ENCODE data around the gene NYAP2.

Gene NYAP2

DNA sequence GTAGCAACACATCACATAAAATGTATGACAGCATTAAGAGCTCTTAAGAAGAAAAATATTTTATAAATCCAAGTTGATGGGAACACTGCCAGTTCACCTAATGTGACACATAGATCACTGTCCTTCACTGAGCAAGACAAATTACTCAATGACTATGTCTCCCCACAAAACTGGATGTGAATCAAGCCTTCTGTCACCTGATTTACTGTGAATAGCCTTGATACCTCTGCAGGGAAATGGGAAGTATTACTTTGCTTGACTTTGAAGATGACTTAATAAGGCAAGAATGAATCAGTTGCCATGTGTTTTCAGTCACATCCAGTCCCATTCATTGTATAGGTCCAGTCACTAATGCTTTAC, 94.6 kb downstream of the NYAP2 start:
- no peaks in the 10 kb centered on the region for H3K9me3 ChIP-seq (ENCODE audit: control extremely low read depth in 1 of 5, control insufficient read depth in 4 of 5, insufficient read depth in 2 of 5, low read depth in 1 of 5, low read length in 4 of 5)
- no peak for DNase-seq
- H3K27me3 ChIP-seq (replicated peaks in 2 of 5; ENCODE audit: control insufficient read depth in 4 of 5, insufficient read depth in 5 of 5, low read length in 4 of 5): no peaks in the 10 kb centered on the region
- no peak overlapping the region for H3K27ac ChIP-seq (ENCODE audit: insufficient read depth in 1 of 2, low read depth in 1 of 2, low read length in 2 of 2, poor library complexity in 1 of 2, severe bottlenecking in 2 of 2)
- ChIA-PET CTCF (no interaction called here), POLR2A (no interaction called here)
- H3K4me3 ChIP-seq (ENCODE audit: control insufficient read depth in 1 of 7, extremely low read depth in 1 of 7, insufficient read depth in 4 of 7, low read depth in 2 of 7, low read length in 6 of 7): no peak overlapping the region
- no peaks in the 10 kb centered on the region for H3K4me1 ChIP-seq (ENCODE audit: control extremely low read depth in 1 of 4, control insufficient read depth in 4 of 4, insufficient read depth in 4 of 4, low read length in 3 of 4)
- no peaks in the 10 kb centered on the region for H3K36me3 ChIP-seq (ENCODE audit: control insufficient read depth in 4 of 4, insufficient read depth in 4 of 4, low read length in 3 of 4)

DNA sequence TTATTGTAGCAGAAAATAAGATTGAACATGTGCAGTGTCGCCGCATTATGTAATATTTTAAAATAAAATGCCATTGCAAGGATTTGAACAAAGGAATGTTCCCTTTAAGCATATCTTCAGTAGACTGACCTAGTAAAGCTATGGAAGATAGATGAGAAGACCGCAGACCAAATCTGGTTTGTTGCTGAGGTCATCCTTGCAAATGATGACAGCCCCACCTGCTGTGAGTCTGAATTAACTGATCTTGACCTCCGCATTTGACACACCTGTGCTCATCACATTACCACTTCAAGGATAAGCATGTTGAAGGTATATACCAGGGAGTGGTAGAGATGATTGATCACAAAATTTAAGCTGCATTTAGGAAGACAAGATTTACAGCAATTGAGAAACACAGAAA, 96.2 kb downstream of the NYAP2 start:
- Histone ChIP-seq H3K4me1 (ENCODE audit: control extremely low read depth in 1 of 4, control insufficient read depth in 4 of 4, insufficient read depth in 4 of 4, low read length in 3 of 4) (no peaks in the 10 kb centered on the region), H3K9me3 (ENCODE audit: control extremely low read depth in 1 of 5, control insufficient read depth in 4 of 5, insufficient read depth in 2 of 5, low read depth in 1 of 5, low read length in 4 of 5) (no peaks in the 10 kb centered on the region), H3K4me3 (ENCODE audit: control insufficient read depth in 1 of 7, extremely low read depth in 1 of 7, insufficient read depth in 4 of 7, low read depth in 2 of 7, low read length in 6 of 7) (no peak overlapping the region), H3K27me3 (replicated peaks in 2 of 5; ENCODE audit: control insufficient read depth in 4 of 5, insufficient read depth in 5 of 5, low read length in 4 of 5) (no peaks in the 10 kb centered on the region), H3K36me3 (ENCODE audit: control insufficient read depth in 4 of 4, insufficient read depth in 4 of 4, low read length in 3 of 4) (no peaks in the 10 kb centered on the region), H3K27ac (ENCODE audit: insufficient read depth in 1 of 2, low read depth in 1 of 2, low read length in 2 of 2, poor library complexity in 1 of 2, severe bottlenecking in 2 of 2) (no peak overlapping the region)
- 92% methylated on average over 2 of the region's 4 CpGs for WGBS (ENCODE audit: insufficient coverage)
- no peak for DNase-seq
- ChIA-PET POLR2A (no interaction called here), CTCF (no interaction called here)

DNA sequence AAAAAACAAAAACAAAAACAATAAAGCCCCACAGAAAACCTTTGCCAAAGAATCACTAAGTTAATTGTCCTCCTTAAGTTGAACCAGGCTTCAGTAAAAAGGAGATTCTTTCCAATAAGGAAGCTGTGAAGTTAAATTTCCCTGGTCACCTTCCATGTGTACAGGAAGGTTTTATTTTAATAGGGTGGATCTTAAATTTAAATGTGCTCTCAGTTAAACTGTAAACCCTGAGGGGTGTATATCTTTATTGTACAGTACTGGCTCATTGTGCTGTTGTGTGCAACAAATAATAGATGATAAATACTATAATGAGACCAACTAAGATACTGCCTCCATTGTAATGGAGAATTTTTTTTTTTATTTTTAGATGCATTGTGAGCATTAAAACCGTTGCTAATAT, 97.1 kb downstream of the NYAP2 start:
- Histone ChIP-seq H3K36me3 (ENCODE audit: control insufficient read depth in 4 of 4, insufficient read depth in 4 of 4, low read length in 3 of 4) (no peaks in the 10 kb centered on the region), H3K4me3 (ENCODE audit: control insufficient read depth in 1 of 7, extremely low read depth in 1 of 7, insufficient read depth in 4 of 7, low read depth in 2 of 7, low read length in 6 of 7) (no peak overlapping the region), H3K27ac (ENCODE audit: insufficient read depth in 1 of 2, low read depth in 1 of 2, low read length in 2 of 2, poor library complexity in 1 of 2, severe bottlenecking in 2 of 2) (no peak overlapping the region), H3K4me1 (ENCODE audit: control extremely low read depth in 1 of 4, control insufficient read depth in 4 of 4, insufficient read depth in 4 of 4, low read length in 3 of 4) (no peaks in the 10 kb centered on the region), H3K9me3 (ENCODE audit: control extremely low read depth in 1 of 5, control insufficient read depth in 4 of 5, insufficient read depth in 2 of 5, low read depth in 1 of 5, low read length in 4 of 5) (no peaks in the 10 kb centered on the region), H3K27me3 (replicated peaks in 2 of 5; ENCODE audit: control insufficient read depth in 4 of 5, insufficient read depth in 5 of 5, low read length in 4 of 5) (no peaks in the 10 kb centered on the region)
- DNase-seq: no peak
- ChIA-PET POLR2A (no interaction called here), CTCF (no interaction called here)
- WGBS (ENCODE audit: insufficient coverage): 100% methylated on average over 1 of the region's 1 CpG

GRCh38 chr2:225497166-225497565, 97.7 kb downstream of the NYAP2 start:
- no peaks in the 10 kb centered on the region for H3K27me3 ChIP-seq (replicated peaks in 2 of 5; ENCODE audit: control insufficient read depth in 4 of 5, insufficient read depth in 5 of 5, low read length in 4 of 5)
- ChIA-PET POLR2A (no interaction called here), CTCF (no interaction called here)
- DNase-seq: no peak
- no peaks in the 10 kb centered on the region for H3K4me1 ChIP-seq (ENCODE audit: control extremely low read depth in 1 of 4, control insufficient read depth in 4 of 4, insufficient read depth in 4 of 4, low read length in 3 of 4)
- no peak overlapping the region for H3K27ac ChIP-seq (ENCODE audit: insufficient read depth in 1 of 2, low read depth in 1 of 2, low read length in 2 of 2, poor library complexity in 1 of 2, severe bottlenecking in 2 of 2)
- H3K9me3 ChIP-seq (ENCODE audit: control extremely low read depth in 1 of 5, control insufficient read depth in 4 of 5, insufficient read depth in 2 of 5, low read depth in 1 of 5, low read length in 4 of 5): no peaks in the 10 kb centered on the region
- no peak overlapping the region for H3K4me3 ChIP-seq (ENCODE audit: control insufficient read depth in 1 of 7, extremely low read depth in 1 of 7, insufficient read depth in 4 of 7, low read depth in 2 of 7, low read length in 6 of 7)
- WGBS (ENCODE audit: insufficient coverage): 96% methylated on average over 3 of the region's 3 CpGs
- no peaks in the 10 kb centered on the region for H3K36me3 ChIP-seq (ENCODE audit: control insufficient read depth in 4 of 4, insufficient read depth in 4 of 4, low read length in 3 of 4)

GRCh38 chr2:225501022-225501421, 101.5 kb downstream of the NYAP2 start:
- POLR2A ChIA-PET: no interaction called here
- CTCF ChIA-PET: no interaction called here
- no peaks in the 10 kb centered on the region for H3K4me1 ChIP-seq (ENCODE audit: control extremely low read depth in 1 of 4, control insufficient read depth in 4 of 4, insufficient read depth in 4 of 4, low read length in 3 of 4)
- DNase-seq: no peak
- H3K27ac ChIP-seq (ENCODE audit: insufficient read depth in 1 of 2, low read depth in 1 of 2, low read length in 2 of 2, poor library complexity in 1 of 2, severe bottlenecking in 2 of 2): no peak overlapping the region
- no peaks in the 10 kb centered on the region for H3K9me3 ChIP-seq (ENCODE audit: control extremely low read depth in 1 of 5, control insufficient read depth in 4 of 5, insufficient read depth in 2 of 5, low read depth in 1 of 5, low read length in 4 of 5)
- no peaks in the 10 kb centered on the region for H3K27me3 ChIP-seq (replicated peaks in 2 of 5; ENCODE audit: control insufficient read depth in 4 of 5, insufficient read depth in 5 of 5, low read length in 4 of 5)
- H3K36me3 ChIP-seq (ENCODE audit: control insufficient read depth in 4 of 4, insufficient read depth in 4 of 4, low read length in 3 of 4): no peaks in the 10 kb centered on the region
- no peak overlapping the region for H3K4me3 ChIP-seq (ENCODE audit: control insufficient read depth in 1 of 7, extremely low read depth in 1 of 7, insufficient read depth in 4 of 7, low read depth in 2 of 7, low read length in 6 of 7)

- H3K9me3 ChIP-seq (ENCODE audit: control extremely low read depth in 1 of 5, control insufficient read depth in 4 of 5, insufficient read depth in 2 of 5, low read depth in 1 of 5, low read length in 4 of 5): no peaks in the 10 kb centered on the region
- no CpG with 5 or more reads among the region's 1 CpG for WGBS (ENCODE audit: insufficient coverage)
- DNase-seq: no peak
- H3K4me3 ChIP-seq (ENCODE audit: control insufficient read depth in 1 of 7, extremely low read depth in 1 of 7, insufficient read depth in 4 of 7, low read depth in 2 of 7, low read length in 6 of 7): no peak overlapping the region
- no peaks in the 10 kb centered on the region for H3K4me1 ChIP-seq (ENCODE audit: control extremely low read depth in 1 of 4, control insufficient read depth in 4 of 4, insufficient read depth in 4 of 4, low read length in 3 of 4)
- POLR2A ChIA-PET: interaction anchor here (0.8 kb wide), 1 partner anchor 8 kb away, joined by 3 read pairs; no protein-coding TSS in a partner anchor
- H3K27me3 ChIP-seq (replicated peaks in 2 of 5; ENCODE audit: control insufficient read depth in 4 of 5, insufficient read depth in 5 of 5, low read length in 4 of 5): no peaks in the 10 kb centered on the region
- no peaks in the 10 kb centered on the region for H3K36me3 ChIP-seq (ENCODE audit: control insufficient read depth in 4 of 4, insufficient read depth in 4 of 4, low read length in 3 of 4)
- H3K27ac ChIP-seq (ENCODE audit: insufficient read depth in 1 of 2, low read depth in 1 of 2, low read length in 2 of 2, poor library complexity in 1 of 2, severe bottlenecking in 2 of 2): no peak overlapping the region
- CTCF ChIA-PET: no interaction called here
Measured at GRCh38 chr2:225502971-225503370, 103.5 kb downstream of the NYAP2 start.

- ChIA-PET POLR2A (no interaction called here), CTCF (no interaction called here)
- no peaks in the 10 kb centered on the region for H3K4me1 ChIP-seq (ENCODE audit: control extremely low read depth in 1 of 4, control insufficient read depth in 4 of 4, insufficient read depth in 4 of 4, low read length in 3 of 4)
Measured at GRCh38 chr2:225510796-225511195, 111.3 kb downstream of the NYAP2 start.

GRCh38 chr2:225512469-225512868, 113.0 kb downstream of the NYAP2 start:
- Histone ChIP-seq H3K36me3 (ENCODE audit: control insufficient read depth in 4 of 4, insufficient read depth in 4 of 4, low read length in 3 of 4) (no peaks in the 10 kb centered on the region), H3K4me3 (ENCODE audit: control insufficient read depth in 1 of 7, extremely low read depth in 1 of 7, insufficient read depth in 4 of 7, low read depth in 2 of 7, low read length in 6 of 7) (no peak overlapping the region), H3K27ac (ENCODE audit: insufficient read depth in 1 of 2, low read depth in 1 of 2, low read length in 2 of 2, poor library complexity in 1 of 2, severe bottlenecking in 2 of 2) (no peak overlapping the region), H3K4me1 (ENCODE audit: control extremely low read depth in 1 of 4, control insufficient read depth in 4 of 4, insufficient read depth in 4 of 4, low read length in 3 of 4) (no peaks in the 10 kb centered on the region), H3K9me3 (ENCODE audit: control extremely low read depth in 1 of 5, control insufficient read depth in 4 of 5, insufficient read depth in 2 of 5, low read depth in 1 of 5, low read length in 4 of 5) (no peaks in the 10 kb centered on the region), H3K27me3 (replicated peaks in 2 of 5; ENCODE audit: control insufficient read depth in 4 of 5, insufficient read depth in 5 of 5, low read length in 4 of 5) (no peaks in the 10 kb centered on the region)
- CTCF ChIA-PET: no interaction called here
- DNase-seq: no peak
- POLR2A ChIA-PET: no interaction called here
- WGBS (ENCODE audit: insufficient coverage): 86% methylated on average over 1 of the region's 1 CpG

More at GRCh38 chr2:225510796-225511195, 111.3 kb downstream of the NYAP2 start:
- no CpG with 5 or more reads among the region's 1 CpG for whole genome bisulfite sequencing (ENCODE audit: insufficient coverage)
- no peaks in the 10 kb centered on the region for H3K9me3 ChIP-seq (ENCODE audit: control extremely low read depth in 1 of 5, control insufficient read depth in 4 of 5, insufficient read depth in 2 of 5, low read depth in 1 of 5, low read length in 4 of 5)
- H3K36me3 ChIP-seq (ENCODE audit: control insufficient read depth in 4 of 4, insufficient read depth in 4 of 4, low read length in 3 of 4): no peaks in the 10 kb centered on the region
- no peaks in the 10 kb centered on the region for H3K27me3 ChIP-seq (replicated peaks in 2 of 5; ENCODE audit: control insufficient read depth in 4 of 5, insufficient read depth in 5 of 5, low read length in 4 of 5)
- H3K27ac ChIP-seq (ENCODE audit: insufficient read depth in 1 of 2, low read depth in 1 of 2, low read length in 2 of 2, poor library complexity in 1 of 2, severe bottlenecking in 2 of 2): no peak overlapping the region
- no peak for DNase-seq
- no peak overlapping the region for H3K4me3 ChIP-seq (ENCODE audit: control insufficient read depth in 1 of 7, extremely low read depth in 1 of 7, insufficient read depth in 4 of 7, low read depth in 2 of 7, low read length in 6 of 7)

Measured in common myeloid progenitor, CD34-positive (primary cell).